ENCODE data around the gene ADCY2.

ADCY2 gene

GRCh38 chr5:7518947-7519560, 123.1 kb downstream of the ADCY2 start:
- peak; percentile 32 for DNase-seq

- DNase-seq, result no peak
Observed at GRCh38 chr5:7519564-7519963, 123.6 kb downstream of the ADCY2 start.

DNA sequence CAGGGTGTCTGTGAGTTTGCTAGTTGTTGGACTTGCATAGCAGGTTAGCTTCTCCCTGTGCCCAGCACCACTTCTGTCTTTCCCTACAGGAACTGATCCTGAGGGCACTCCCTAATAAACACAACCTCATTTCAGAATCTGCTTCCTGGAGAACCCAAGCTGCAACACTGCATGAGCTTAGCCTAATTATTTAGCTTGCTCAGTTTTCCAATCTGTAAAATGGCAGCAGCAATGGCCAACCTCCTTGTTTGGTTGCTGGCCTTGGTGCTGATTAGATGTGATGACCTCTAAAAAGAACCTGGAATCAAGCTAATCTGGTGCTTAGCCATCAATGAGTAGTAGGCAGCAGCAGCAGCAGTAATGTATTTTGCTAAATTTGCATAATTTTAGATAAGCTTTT, 133.9 kb downstream of the ADCY2 start:
- no peak for DNase-seq

DNA sequence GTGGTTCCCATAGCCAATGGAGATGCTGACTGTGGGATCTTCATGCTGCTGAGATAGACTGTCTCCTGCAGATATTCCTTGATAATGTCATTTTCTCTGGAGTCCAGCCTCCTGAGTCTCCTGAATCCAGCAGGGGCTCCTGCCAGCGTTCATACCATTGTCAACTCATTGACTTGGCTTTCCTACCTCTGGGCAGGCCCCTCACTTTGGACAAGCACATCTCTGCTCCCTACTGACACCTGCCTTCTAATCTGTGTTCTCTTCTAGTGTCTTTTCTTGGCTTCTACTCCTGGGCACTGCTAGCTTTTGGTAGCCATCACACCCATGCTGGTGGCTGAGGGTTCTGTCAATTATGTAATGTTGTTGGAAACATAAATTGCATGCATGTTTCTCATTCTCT, 138.0 kb downstream of the ADCY2 start:
- DNase-seq, result no peak

GRCh38 chr5:7534505-7534904, 138.6 kb downstream of the ADCY2 start:
- DNase-seq, result no peak

DNA sequence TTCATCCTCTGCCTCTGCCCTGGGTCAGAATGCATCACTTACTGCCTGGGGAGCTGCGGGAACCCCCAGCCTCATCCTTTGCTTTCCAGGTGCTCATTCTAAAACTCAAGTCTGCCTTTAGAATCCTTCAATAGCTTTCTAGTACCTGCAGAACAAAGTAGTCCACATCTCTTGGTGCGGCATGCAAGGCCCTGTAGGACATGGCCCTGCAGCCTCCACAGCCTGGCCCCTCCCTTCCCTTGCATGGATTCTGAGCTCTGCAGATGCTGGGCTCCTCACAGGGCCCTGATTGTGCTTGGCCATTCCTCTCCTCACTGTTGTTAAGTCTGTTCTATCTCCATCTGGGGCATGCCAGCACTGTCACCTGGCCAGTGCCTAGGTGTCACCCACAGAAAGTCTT, 141.6 kb downstream of the ADCY2 start:
- no peak for DNase-seq

GRCh38 chr5:7539571-7539970, 143.6 kb downstream of the ADCY2 start:
- DNase-seq, result no peak

- DNase-seq, result no peak
Observed at GRCh38 chr5:7540736-7541485, 145.0 kb downstream of the ADCY2 start.

DNA sequence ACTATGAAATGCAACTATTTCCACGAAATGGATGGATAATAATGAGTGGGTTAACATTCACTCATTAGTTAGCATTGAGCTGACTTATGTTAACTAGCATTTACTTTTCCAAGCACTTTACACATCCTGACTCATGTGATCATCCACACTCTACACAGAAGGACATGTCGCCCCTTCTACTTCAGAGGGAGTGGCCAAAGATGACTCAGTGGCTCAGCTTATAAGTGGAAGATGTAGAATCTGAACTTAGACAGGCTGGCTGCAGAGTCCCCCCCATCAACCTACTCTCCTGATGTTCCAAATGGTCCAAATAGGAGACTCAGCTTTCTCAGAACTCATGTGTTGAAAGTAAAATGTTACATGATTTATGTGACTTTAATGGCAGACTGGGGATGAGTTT, 146.0 kb downstream of the ADCY2 start:
- DNase-seq, result no peak

- DNase-seq, result no peak
Observed at GRCh38 chr5:7546555-7546954, 150.6 kb downstream of the ADCY2 start.

GRCh38 chr5:7548596-7548995, 152.7 kb downstream of the ADCY2 start:
- peak; percentile 7 for DNase-seq

GRCh38 chr5:7565559-7565958, 169.6 kb downstream of the ADCY2 start:
- DNase-seq, result no peak

DNA sequence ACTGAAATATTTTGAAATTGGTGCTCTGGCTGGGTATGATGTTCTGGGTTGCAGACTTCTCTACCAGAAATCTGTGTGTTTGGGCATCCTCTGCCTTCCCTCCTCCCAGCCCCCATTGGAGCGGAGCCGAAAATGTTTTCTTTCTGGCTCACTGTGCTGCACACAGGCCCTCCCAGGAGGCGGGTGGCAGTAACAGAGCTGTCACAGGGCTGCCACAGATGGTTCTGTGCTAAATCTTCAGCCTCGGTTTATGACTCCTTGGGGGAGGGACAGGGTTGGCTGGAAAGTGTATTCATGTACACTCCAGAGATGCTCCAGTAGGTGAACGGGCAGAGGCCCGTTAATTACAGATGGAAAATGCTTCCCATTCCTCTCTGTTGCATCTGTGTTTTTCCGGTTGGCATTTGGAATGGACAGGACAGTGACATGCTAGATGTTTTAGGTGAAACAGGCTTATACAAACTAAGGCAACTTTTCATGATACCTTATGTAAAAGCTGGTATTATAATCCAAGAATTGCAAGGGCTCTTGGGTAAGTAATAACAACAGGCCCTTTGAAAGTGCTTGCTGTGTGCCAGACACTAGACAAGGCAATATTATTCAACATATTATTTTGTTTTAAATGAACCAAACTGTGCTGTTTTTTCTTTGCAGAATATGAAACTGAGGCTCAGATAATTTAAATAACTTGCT, 180.2 kb downstream of the ADCY2 start:
- DNase-seq, result no peak

DNA sequence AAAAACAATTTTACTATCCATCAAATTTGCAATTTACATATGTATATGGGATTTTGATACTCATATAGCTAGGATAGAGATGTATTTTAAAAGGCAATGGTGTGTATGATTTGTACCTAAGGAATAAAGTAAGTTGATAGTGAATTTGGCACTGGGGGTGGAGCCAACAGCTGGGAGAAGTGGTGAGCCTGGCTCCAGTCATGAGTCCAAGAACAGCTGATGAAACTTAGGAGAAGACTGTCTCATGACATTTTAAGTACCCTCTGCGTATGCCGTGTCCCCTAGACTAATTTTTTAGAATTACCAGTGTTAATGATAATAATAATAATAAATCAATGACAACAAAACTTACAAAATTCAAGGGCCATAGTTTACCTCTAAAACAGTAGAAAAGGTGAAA, 181.4 kb downstream of the ADCY2 start:
- DNase-seq, result no peak

- DNase-seq, result no peak
Observed at GRCh38 chr5:7578071-7578470, 182.1 kb downstream of the ADCY2 start.

- DNase-seq, result no peak
Observed at GRCh38 chr5:7584749-7585148, 188.8 kb downstream of the ADCY2 start.

DNA sequence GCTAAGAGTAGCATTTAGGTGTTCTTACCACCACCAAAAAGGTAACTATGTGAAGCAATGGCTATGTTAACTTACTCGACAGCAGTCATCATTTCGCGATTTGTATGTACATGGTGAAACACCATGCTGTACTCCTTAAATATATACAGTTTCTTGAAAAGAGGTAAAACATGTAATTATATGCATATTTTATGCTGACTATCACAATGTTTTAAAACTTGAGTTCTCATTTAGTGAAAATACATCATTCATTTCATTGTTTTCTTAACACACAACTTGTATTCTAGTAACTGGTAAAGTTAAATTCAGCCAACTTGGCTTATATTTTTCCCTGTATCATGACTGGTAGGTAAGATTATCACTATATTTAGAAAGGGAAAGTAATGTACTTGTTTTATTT, 189.9 kb downstream of the ADCY2 start:
- DNase-seq, result no peak

DNA sequence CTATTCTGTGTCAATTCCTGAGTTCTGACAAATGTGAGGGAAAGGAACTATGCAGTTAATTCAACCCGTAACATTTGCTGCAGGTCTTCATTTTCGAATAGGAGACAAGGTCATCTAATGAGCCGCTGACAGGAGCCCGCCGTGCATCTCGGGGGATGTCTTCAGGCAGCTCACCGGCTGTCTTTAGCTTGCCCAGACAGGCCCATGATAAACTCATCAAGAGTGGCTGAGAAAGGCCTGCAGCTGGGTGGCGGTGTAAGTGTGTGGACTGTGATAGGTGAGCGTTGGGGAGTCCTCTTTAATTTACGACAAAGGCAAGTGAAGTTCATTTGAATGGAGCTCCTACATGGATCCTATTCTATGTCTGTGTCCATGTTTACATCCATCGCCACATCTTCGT, 190.5 kb downstream of the ADCY2 start:
- peak; percentile 59 for DNase-seq

DNA sequence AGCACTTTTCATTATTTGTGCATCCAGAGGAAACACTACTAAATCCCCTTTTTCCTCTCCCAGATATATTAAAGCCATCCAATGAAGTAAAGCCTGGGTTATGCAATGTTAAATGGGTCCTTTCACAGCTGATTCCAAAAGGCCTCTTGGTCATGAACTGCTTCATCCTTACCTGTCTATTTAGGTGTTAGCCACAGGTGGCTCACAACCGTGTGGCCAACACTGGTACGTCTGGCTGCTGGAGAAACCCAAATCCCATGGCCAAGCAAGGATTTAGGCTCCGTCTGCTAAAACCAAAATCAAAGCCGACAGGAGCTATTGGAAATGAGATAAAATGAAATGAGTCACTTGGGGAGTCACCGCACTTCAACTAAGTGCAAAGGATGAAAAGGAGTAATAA, 193.9 kb downstream of the ADCY2 start:
- no peak for DNase-seq

GRCh38 chr5:7592910-7593309, 197.0 kb downstream of the ADCY2 start:
- no peak for DNase-seq

DNA sequence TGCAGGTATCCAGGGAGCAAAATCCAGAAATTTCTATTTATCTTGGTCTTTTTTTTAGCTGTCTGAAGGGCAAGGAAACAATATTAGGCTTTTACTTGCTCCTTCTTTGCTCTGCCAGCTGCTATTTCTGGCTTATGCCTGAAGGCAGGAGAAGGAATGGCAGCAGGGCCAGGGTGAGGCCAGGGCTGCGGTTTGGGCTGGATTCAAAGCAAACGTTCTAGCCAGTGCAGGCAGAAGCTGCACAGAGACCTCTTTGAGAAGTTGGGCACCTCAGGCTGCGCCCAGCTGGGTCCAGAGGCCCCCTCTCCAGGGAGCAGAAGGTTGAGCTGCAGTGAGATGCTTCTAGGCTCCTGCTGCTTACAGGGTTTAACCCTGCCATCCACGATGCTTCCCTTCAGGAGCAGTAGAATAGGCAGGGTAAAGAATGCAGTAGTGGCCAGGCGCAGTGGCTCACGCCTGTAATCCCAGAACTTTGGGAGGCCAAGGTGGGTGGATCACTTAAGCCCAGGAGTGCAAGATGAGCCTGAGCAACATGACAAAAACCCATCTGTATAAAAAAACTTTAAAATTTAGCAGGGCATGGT, 201.2 kb downstream of the ADCY2 start:
- DNase-seq, result no peak

GRCh38 chr5:7606840-7607465, 211.0 kb downstream of the ADCY2 start:
- no peak for DNase-seq

- no peak for DNase-seq
Observed at GRCh38 chr5:7608772-7609171, 212.8 kb downstream of the ADCY2 start.

All from NCI-H1436 (cell line).